ENCODE results near the gene S100A10.

S100A10 gene

GRCh38 chr1:151993084-151993733 is 450 bp downstream of the S100A10 start:
- no peaks in the 10 kb centered on the region for H3K36me3 ChIP-seq (ENCODE audit: insufficient read depth, low read depth, low read length)
- H3K4me3 ChIP-seq (ENCODE audit: low read length) = peak overlapping the region; percentile 82
- H3K9ac ChIP-seq (ENCODE audit: low read depth, low read length) = peak overlapping the region; percentile 67
- no peaks in the 10 kb centered on the region for H3K9me3 ChIP-seq (ENCODE audit: insufficient read depth, low read depth, low read length)
- no peak overlapping the region for H3K27ac ChIP-seq (ENCODE audit: low read length)
- peaks cover 55% of the 10 kb centered on the region for H3K27me3 ChIP-seq (ENCODE audit: insufficient read depth, low read length)
- H3K4me1 ChIP-seq (ENCODE audit: insufficient read depth, low read length) = peaks cover 42% of the 10 kb centered on the region

GRCh38 chr1:151992303-151993083 is 1.2 kb downstream of the S100A10 start:
- peak overlapping the region; percentile 82 for H3K4me3 ChIP-seq (ENCODE audit: low read length)
- H3K36me3 ChIP-seq (ENCODE audit: insufficient read depth, low read depth, low read length) = no peaks in the 10 kb centered on the region
- H3K9ac ChIP-seq (ENCODE audit: low read depth, low read length) = peak overlapping the region; percentile 67
- H3K9me3 ChIP-seq (ENCODE audit: insufficient read depth, low read depth, low read length) = no peaks in the 10 kb centered on the region
- H3K4me1 ChIP-seq (ENCODE audit: insufficient read depth, low read length) = peaks cover 42% of the 10 kb centered on the region
- peaks cover 53% of the 10 kb centered on the region for H3K27me3 ChIP-seq (ENCODE audit: insufficient read depth, low read length)
- no peak overlapping the region for H3K27ac ChIP-seq (ENCODE audit: low read length)

- Histone ChIP-seq H3K4me3 (ENCODE audit: low read length) (peak overlapping the region; percentile 82), H3K4me1 (ENCODE audit: insufficient read depth, low read length) (peaks cover 42% of the 10 kb centered on the region)
Measured at GRCh38 chr1:151991663-151992302, 1.9 kb downstream of the S100A10 start.

GRCh38 chr1:151990856-151991198 is 2.8 kb downstream of the S100A10 start:
- no peak overlapping the region for H3K9ac ChIP-seq (ENCODE audit: low read depth, low read length)
- H3K27ac ChIP-seq (ENCODE audit: low read length) = no peak overlapping the region
- H3K27me3 ChIP-seq (ENCODE audit: insufficient read depth, low read length) = peaks cover 53% of the 10 kb centered on the region
- H3K4me1 ChIP-seq (ENCODE audit: insufficient read depth, low read length) = peaks cover 51% of the 10 kb centered on the region
- H3K4me3 ChIP-seq (ENCODE audit: low read length) = no peak overlapping the region
- H3K9me3 ChIP-seq (ENCODE audit: insufficient read depth, low read depth, low read length) = no peaks in the 10 kb centered on the region
- peaks cover 2% of the 10 kb centered on the region for H3K36me3 ChIP-seq (ENCODE audit: insufficient read depth, low read depth, low read length)

More at GRCh38 chr1:151991663-151992302, 1.9 kb downstream of the S100A10 start:
- Histone ChIP-seq H3K36me3 (ENCODE audit: insufficient read depth, low read depth, low read length) (no peaks in the 10 kb centered on the region), H3K9ac (ENCODE audit: low read depth, low read length) (peak overlapping the region; percentile 67; the same call in 1 of the 2 replicates), H3K27me3 (ENCODE audit: insufficient read depth, low read length) (peaks cover 53% of the 10 kb centered on the region), H3K27ac (ENCODE audit: low read length) (no peak overlapping the region), H3K9me3 (ENCODE audit: insufficient read depth, low read depth, low read length) (no peaks in the 10 kb centered on the region)

GRCh38 chr1:151990058-151990855 is 3.4 kb downstream of the S100A10 start:
- Histone ChIP-seq H3K27me3 (ENCODE audit: insufficient read depth, low read length) (peaks cover 48% of the 10 kb centered on the region), H3K9me3 (ENCODE audit: insufficient read depth, low read depth, low read length) (no peaks in the 10 kb centered on the region), H3K27ac (ENCODE audit: low read length) (no peak overlapping the region), H3K4me3 (ENCODE audit: low read length) (no peak overlapping the region), H3K9ac (ENCODE audit: low read depth, low read length) (no peak overlapping the region), H3K4me1 (ENCODE audit: insufficient read depth, low read length) (peaks cover 48% of the 10 kb centered on the region), H3K36me3 (ENCODE audit: insufficient read depth, low read depth, low read length) (peaks cover 6% of the 10 kb centered on the region)

GRCh38 chr1:151989211-151989862 is 4.3 kb downstream of the S100A10 start:
- H3K4me1 ChIP-seq (ENCODE audit: insufficient read depth, low read length) = peaks cover 44% of the 10 kb centered on the region
- H3K27me3 ChIP-seq (ENCODE audit: insufficient read depth, low read length) = peaks cover 40% of the 10 kb centered on the region
- no peak overlapping the region for H3K4me3 ChIP-seq (ENCODE audit: low read length)
- H3K27ac ChIP-seq (ENCODE audit: low read length) = no peak overlapping the region
- H3K9ac ChIP-seq (ENCODE audit: low read depth, low read length) = no peak overlapping the region
- H3K36me3 ChIP-seq (ENCODE audit: insufficient read depth, low read depth, low read length) = peaks cover 12% of the 10 kb centered on the region
- H3K9me3 ChIP-seq (ENCODE audit: insufficient read depth, low read depth, low read length) = no peaks in the 10 kb centered on the region

GRCh38 chr1:151988405-151988923 is 5.2 kb downstream of the S100A10 start:
- Histone ChIP-seq H3K27me3 (ENCODE audit: insufficient read depth, low read length) (peaks cover 31% of the 10 kb centered on the region), H3K4me1 (ENCODE audit: insufficient read depth, low read length) (peaks cover 44% of the 10 kb centered on the region), H3K4me3 (ENCODE audit: low read length) (no peak overlapping the region), H3K36me3 (ENCODE audit: insufficient read depth, low read depth, low read length) (peaks cover 20% of the 10 kb centered on the region), H3K9me3 (ENCODE audit: insufficient read depth, low read depth, low read length) (no peaks in the 10 kb centered on the region), H3K9ac (ENCODE audit: low read depth, low read length) (no peak overlapping the region), H3K27ac (ENCODE audit: low read length) (no peak overlapping the region)

- no peaks in the 10 kb centered on the region for H3K9me3 ChIP-seq (ENCODE audit: insufficient read depth, low read depth, low read length)
- no peak overlapping the region for H3K27ac ChIP-seq (ENCODE audit: low read length)
- no peak overlapping the region for H3K9ac ChIP-seq (ENCODE audit: low read depth, low read length)
- H3K4me1 ChIP-seq (ENCODE audit: insufficient read depth, low read length) = peaks cover 37% of the 10 kb centered on the region
- H3K4me3 ChIP-seq (ENCODE audit: low read length) = no peak overlapping the region
- H3K27me3 ChIP-seq (ENCODE audit: insufficient read depth, low read length) = peaks cover 13% of the 10 kb centered on the region
- H3K36me3 ChIP-seq (ENCODE audit: insufficient read depth, low read depth, low read length) = peaks cover 32% of the 10 kb centered on the region
Measured at GRCh38 chr1:151986501-151987190, 7.0 kb downstream of the S100A10 start.

- H3K36me3 ChIP-seq (ENCODE audit: insufficient read depth, low read depth, low read length) = peaks cover 32% of the 10 kb centered on the region
- peaks cover 28% of the 10 kb centered on the region for H3K4me1 ChIP-seq (ENCODE audit: insufficient read depth, low read length)
- peaks cover 4% of the 10 kb centered on the region for H3K27me3 ChIP-seq (ENCODE audit: insufficient read depth, low read length)
- H3K4me3 ChIP-seq (ENCODE audit: low read length) = no peak overlapping the region
- H3K27ac ChIP-seq (ENCODE audit: low read length) = no peak overlapping the region
- H3K9me3 ChIP-seq (ENCODE audit: insufficient read depth, low read depth, low read length) = no peaks in the 10 kb centered on the region
- no peak overlapping the region for H3K9ac ChIP-seq (ENCODE audit: low read depth, low read length)
Measured at GRCh38 chr1:151985768-151986167, 7.9 kb downstream of the S100A10 start.

- no peaks in the 10 kb centered on the region; the same call in 1 of the 2 replicates for H3K27me3 ChIP-seq (ENCODE audit: insufficient read depth, low read length)
- no peak overlapping the region for H3K27ac ChIP-seq (ENCODE audit: low read length)
- H3K4me3 ChIP-seq (ENCODE audit: low read length) = no peak overlapping the region
- H3K36me3 ChIP-seq (ENCODE audit: insufficient read depth, low read depth, low read length) = peaks cover 32% of the 10 kb centered on the region
- H3K9me3 ChIP-seq (ENCODE audit: insufficient read depth, low read depth, low read length) = no peaks in the 10 kb centered on the region
- no peak overlapping the region for H3K9ac ChIP-seq (ENCODE audit: low read depth, low read length)
- peaks cover 23% of the 10 kb centered on the region for H3K4me1 ChIP-seq (ENCODE audit: insufficient read depth, low read length)
Measured at GRCh38 chr1:151985270-151985669, 8.4 kb downstream of the S100A10 start.
